Raji (cell line): ENCODE results near the gene VPS54.

Experiments
- POLR2A ChIP-seq: IDR thresholded peaks from 2 replicates; pipeline ENCODE4 v1.6.1; 2011; ENCODE audit warnings: low read depth, low read length, control low read depth; ENCODE audit not compliant: insufficient read depth

Gene VPS54

DNA sequence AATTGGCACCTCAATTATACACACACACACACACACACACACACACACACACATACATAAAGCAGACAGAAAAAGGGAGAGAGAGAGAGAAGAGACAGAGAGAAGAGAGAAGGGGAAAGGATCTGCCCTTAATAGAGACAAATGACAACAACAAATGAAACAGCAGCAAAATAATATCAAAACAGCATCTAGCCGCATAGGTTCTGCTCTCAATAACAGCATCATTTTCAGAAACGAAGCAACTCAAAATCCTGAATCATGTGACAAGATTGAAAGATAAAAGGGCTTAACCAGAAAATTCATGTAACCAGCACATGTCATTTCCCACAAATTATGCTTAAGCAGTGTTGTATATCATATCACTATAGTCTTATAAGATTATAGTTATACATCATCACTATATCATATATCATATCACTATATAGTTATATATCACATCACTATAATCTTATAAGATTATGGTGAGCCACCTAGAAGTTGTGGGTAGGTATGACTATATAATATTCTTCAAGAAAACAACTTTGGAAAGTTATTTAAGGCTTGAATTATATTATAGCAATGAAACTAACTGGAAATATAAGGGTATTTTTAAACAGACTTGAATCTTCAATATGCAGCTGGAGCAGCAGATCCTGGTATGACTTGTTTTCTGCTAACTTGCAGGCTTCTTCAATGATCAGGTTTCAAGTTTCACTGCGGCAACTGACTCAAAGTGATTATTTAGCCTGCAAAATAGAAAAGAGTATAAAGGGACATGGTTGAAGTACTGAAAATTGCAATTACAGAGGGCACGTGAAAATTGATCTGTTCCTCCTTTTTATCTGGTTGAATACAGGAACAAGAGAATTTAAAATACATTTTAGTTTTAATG is 16.1 kb upstream of the VPS54 start:
- no peak for TF ChIP-seq POLR2A

DNA sequence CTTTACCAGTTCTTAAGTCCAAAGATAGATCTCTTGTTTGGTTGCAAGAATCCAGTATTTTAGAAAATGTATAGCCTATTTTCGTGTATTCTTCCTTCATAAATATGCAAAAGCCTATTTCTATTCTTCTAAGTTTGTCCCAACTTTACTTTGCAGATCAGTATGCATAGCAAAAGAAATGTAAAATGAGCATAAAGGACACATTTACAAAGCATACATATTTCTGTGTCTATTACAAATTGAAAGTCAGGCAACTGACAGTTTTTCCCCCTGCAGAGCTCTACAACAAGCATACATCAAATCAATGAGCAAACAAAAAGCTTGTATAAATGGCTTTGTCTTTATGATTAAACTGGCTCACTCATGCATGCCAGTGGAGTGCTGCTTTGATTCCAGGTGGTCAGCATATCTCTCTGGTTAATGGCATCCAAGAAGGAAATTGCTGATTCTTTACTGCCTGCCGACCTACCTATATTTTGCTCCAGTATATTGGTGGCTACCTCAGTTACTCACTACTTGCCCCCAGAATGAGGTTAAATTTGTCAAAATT is 10.0 kb upstream of the VPS54 start:
- no peak for TF ChIP-seq POLR2A

DNA sequence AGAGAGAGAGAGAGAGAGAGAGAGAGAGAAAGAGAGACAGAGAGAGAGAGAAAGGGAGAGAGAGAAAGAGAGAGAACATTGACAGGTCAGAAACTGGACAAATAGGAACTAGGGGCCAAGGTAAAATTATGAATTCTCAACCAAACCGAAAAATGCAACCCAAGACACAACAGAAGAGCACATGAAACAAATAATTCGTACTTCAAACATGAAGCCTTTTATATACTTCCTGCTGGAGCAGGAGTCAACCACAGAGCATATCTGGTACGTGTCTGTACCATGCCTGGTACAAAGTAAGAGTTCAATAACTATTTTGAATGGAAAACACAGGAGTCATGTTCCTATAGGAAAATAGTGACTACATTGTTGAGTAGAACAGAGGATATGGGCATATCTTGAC is 6.5 kb upstream of the VPS54 start:
- no peak for TF ChIP-seq POLR2A

DNA sequence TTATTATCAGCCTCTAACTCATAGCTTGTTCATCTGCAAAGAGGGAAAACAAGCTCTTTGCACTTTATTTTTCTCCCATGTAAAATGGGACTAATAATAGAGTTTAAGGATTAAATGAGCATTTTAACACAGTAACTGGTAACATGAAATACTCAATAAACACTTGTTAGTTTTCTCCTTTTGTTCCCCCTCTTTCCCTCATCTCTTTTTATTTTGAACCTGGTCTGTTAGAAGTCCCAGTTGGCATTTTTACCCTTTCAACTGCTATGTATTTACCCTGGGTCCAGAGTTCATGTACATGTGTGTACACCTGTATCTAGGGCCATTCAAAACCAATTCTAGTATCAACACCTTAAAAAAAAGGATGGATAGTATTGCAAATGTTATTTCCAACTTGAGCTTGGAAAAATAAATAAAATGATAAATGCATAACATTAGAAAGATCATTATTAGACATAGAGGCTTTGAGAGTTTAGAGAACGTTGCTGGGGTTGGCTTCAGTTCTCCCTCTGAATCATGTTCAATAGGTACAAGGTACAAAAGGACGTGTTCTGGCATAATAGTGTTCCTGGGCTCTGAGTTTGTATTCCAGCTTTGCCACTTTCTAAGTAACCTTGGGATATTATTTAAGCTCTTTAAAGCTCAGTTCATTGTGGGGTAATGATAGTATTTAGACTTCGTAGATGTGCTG is 5.2 kb upstream of the VPS54 start:
- TF ChIP-seq POLR2A = no peak

DNA sequence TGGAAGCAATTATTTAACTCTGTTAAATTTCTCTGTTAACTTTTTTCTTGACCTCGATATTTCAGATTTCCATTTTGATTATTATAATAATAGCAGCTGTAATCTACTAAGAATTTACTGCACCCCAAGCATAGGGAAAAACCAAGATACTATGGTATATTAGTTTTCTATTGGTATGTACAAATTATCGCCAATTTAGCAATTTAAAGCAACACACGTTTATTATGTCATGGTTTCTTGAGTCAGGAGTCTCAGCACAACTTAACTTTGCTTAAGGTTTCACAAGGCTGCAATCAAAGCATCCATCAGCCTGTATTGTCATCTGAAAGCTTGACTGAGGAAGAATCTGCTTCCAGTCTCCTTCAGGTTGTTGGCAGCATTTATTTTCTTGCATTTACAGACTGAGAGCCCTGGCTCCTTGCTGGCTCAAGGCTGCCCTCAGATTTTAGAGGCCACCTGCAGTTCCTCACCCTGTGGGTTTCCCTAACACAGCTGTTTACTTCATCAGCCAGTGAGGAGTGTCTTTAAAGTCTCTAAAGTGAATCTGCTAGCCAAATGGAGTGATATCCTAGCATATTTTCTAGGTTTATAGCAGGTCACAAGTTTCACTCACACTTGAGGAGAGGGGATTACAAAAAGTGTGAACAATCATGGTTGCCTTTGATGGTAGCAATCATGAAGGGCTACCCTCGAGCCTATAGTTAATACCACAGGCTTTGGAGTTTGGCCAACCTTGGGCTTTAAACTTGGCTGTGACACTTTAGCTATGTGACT is 4.4 kb upstream of the VPS54 start:
- no peak for TF ChIP-seq POLR2A

DNA sequence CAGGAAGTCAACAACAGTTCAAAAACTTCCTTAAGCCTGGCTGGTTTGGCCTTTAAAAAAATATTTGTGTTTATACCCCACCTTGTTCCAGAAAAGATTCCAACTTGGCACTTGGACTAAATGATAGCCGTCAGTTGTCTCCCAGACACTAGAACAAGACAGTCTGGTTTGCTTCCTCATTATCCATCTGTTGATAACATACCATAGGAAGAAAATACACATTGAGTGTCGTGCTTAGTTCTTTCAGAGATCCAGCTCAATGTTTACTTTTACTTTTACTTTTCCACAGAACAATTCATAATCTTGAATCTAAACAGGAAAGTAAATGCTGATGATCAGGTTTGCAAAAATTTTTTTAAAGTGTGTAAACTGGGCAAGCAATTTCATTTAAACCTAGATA is 2.4 kb upstream of the VPS54 start:
- TF ChIP-seq POLR2A = no peak

DNA sequence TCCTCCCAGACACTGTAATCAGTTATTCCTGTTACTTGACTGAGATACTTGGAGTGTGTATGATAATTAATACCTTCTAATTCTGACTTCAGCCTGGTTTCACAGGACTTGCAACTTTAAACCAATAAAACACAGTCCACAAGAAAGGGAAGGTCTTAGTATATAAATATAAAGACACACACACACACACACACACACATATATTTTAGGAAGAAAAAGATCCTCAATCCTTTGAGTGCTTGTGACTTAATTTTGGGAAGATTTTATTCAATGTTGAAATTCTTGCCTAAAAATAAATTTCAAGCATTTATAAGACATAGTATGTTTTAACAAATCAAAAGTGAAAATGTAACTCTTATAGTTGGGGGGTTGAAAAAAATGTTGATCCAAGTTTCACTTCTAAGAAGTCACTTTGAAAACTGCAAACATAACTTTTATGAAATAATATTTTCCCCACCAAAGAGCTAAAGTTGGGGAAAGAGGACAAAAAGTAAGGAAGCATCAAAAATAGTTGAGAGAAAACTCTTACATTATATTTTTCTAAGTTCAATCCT is 824 bp upstream of the VPS54 start:
- TF ChIP-seq POLR2A = no peak

DNA sequence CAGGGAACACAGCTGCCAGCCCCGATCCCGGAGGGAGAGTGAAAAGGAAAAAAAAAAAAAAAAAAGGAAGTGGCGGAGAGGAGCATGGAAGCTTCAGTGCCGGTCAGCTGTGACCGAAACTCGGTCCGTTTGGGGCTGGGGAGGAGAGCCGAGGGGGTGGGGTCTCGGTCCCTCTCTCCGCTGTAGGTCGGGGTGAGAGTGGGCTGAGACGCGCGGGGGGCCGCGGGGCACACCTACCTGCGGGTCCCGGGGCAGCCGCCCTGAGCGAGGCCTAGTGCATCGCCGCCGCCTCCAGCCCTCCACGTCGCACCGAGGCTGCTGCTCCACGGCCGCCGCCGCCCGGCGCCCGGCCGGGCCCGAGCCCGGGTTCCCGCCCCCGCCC is 536 bp downstream of the VPS54 start:
- no peak for TF ChIP-seq POLR2A

DNA sequence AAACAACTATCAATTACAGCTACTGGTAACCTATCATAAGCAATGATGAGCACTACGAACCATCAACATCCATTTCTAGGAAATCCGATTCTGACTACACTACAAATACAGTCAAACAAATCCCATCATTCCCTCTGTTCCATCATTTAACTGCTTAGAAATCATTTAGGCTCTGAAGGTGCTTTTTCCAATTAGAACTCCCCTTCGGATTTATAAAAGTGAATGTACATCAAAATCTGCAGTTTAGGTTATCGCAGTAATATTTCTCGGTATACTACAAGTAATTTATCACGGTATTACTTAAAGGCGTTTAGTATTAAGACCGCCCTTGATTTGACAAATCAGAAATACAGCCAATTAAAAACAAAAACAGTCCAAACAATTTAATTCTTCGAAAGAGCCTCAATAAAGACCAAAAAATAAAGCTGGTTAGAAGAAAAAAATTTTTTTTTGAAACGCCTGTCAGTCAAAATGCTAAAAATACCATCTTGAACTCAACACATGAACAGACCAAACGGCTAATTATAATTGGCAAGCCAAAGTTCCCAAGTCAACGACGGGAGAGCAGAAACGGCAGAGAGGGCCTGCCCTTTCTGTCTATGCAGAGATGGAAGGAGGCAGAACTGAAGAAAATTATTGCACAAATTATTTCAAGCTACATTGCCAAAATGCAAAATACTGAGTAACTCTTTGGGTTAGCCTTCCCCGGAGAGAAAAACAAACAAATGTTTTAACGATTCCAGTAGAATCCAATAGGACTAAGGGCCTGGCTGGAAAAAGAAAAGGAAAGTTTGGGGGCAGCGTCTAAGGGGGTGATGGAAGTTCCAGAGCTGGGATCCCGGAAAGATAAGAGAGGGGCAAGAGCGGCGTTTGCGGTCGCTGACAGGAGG is 1.2 kb downstream of the VPS54 start:
- TF ChIP-seq POLR2A = no peak

DNA sequence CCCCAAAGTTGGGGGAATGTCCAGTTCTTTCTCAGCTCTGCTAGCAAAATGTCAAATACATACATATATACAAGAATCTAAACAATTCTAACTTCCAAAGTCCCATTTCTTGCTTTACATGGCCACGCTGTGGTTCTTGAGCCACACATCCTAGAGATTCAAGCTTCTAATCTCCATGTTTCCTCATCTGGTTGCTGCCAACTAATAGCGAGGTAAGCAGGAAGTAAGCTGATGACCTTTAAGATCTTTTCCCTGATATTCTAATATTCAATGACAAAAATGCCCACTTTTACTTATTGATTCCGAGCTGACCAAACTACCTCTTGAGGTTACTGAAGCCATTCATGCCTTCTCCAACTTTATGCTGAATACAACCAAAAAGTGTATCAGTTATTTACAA is 3.3 kb downstream of the VPS54 start:
- TF ChIP-seq POLR2A = no peak

DNA sequence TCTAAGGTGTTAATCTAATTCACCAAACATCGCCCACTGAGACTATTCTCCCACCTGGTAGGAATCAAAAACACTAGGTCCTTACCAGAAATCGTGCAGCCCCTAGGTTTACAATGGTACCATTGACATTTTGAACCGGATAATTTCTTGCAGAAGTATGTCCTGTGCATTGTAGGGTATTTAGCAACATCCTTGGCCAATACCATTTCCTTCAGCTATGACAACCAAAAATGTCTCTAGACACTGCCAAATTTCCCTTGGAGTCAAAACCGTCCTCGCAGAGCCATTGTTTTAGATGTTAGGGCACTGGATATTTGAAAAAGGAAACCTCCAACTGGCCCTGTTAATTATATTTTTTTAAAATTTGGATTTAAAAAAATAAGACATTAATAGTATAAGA is 3.8 kb downstream of the VPS54 start:
- no peak for TF ChIP-seq POLR2A

DNA sequence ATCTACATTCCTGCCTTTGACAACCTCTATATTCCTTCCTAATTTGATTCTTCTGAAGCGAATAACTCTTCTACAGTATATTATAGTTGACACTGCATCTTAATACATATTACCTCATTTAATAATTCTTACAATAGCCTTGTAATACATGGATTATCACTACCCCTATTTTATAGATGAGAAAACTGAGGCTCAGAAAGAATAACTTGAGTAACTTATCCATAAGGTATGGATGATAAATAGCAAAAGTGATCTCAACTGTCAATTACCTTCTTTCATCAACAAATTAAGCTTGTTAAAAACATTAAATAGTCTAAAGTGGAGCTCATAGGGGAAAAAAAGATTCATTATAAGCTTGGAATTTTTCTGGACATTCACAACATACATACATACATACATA is 4.6 kb downstream of the VPS54 start:
- no peak for TF ChIP-seq POLR2A

DNA sequence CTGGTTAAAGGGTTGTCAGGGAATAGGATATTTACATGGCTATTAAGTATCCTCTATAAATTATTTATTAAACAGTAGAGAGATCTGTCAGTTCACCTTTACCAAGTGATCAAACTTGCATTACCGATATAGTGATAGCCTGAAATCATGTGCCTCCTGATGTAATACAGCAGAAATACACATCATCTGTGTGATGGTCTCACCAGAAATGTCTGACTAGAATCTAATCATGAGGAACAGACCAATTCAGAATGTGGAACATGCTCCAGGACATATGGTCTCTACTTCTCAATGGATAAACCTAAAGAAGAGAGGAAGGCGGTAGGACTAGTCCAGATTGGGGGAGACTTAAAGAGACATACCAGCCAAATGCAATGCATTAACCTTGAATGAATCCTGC is 6.2 kb downstream of the VPS54 start:
- no peak for TF ChIP-seq POLR2A

DNA sequence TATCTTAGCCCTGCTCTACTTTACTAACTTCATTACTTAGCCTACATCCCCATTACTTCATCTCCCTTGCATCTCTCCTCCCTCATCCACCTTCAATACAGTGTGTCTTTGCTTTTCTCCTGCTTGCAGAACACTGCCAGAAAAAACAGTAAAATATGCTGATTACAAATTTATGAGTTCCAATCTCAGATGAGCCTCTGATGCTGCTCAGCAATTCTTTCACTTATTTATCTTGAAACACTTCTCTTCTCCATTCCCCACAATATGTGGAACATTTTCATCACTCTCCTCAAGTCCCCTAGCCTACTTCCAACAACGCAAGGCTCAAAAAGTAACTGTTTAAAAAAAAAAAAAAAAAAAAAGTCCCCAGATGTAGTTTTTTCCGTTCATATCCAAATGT is 7.1 kb downstream of the VPS54 start:
- TF ChIP-seq POLR2A = no peak

DNA sequence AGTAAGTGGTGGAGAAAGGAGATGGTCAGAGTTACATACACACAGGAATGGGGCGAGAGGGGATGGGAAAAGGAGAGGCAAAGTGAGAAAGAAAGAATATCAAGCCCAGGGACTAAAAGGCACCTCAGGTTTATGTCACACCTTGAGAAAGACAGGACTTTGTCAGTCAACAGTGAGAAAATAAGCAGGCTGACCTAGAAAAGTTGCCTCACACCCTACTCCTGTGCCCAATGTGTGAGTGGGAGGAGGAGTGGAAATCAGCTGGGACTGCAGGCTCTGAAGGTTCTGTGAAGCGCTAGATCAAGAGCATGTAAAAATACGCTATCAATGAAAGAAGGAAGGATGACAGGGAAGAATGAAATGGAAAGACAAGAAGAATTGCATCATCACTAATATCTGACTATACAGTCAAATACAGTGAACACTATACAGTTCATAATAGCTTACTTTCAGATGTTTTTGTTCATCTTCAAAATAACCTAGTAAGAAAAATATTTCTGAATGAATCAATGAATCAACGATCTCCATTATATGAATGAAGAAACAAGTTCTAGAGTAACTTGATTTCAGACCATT is 10.7 kb downstream of the VPS54 start:
- TF ChIP-seq POLR2A = no peak

DNA sequence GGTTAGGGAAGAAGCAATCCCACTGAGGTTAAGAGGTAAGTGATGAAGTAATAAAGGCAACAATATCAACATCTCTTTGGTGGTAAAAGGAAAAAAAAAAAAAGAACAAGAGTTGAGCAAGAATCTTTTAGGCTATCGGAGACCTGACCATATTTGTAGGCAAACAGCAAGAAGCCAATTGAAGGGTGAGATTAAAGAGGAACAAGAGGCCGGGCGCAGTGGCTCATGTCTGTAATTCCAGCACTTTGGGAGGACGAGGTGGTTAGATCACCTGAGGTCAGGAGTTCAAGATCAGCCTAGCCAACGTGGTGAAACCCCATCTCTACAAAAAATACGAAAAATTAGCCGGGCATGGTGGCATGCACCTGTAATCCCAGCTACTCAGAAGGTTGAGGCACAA is 11.3 kb downstream of the VPS54 start:
- TF ChIP-seq POLR2A = no peak
